ENCODE measurements around the gene TBC1D24. TPM values are rescaled to one million over a fixed set of nuclear protein-coding genes. Genes with fewer than 3 reads are reported as not detected.

TBC1D24 gene
- total and polyA plus RNA-seq, 9 of the 15 experiments (the other 6 are each of a cell fraction or from before 2014, with no cell fraction given) = 1.7 to 22.6 (median 7.2) TPM

GRCh38 chr16:2489581-2489980, 14.7 kb downstream of the TBC1D24 start:
- Histone ChIP-seq H3K9ac (ENCODE audit: insufficient read depth in 1 of 2, low read depth in 2 of 2, low read length in 2 of 2) (peak overlapping the region in 1 of 2 experiments; percentile 74; a peak in 1 of 4 replicates), H3K79me2 (ENCODE audit: control insufficient read depth, insufficient read depth, low read length) (peaks cover 49% of the 10 kb centered on the region), H4K20me1 (replicated peaks; ENCODE audit: control insufficient read depth, insufficient read depth, low read length) (peaks cover 5% of the 10 kb centered on the region; the same call in 1 of the 2 replicates), H2AFZ (ENCODE audit: low read depth, low read length) (no peak overlapping the region), H3K4me3 (no peak overlapping the region), H3K4me1 (replicated peaks in 1 of 2; ENCODE audit: control insufficient read depth in 2 of 2, insufficient read depth in 2 of 2, low read length in 2 of 2) (peaks cover 13 to 51% of the 10 kb centered on the region in 2 experiments), H3K9me1 (ENCODE audit: control insufficient read depth, insufficient read depth, low read length) (no peaks in the 10 kb centered on the region), H3K27me3 (ENCODE audit: control insufficient read depth in 2 of 2, insufficient read depth in 2 of 2, low read length in 2 of 2) (no peaks in the 10 kb centered on the region), H3K36me3 (ENCODE audit: control insufficient read depth, insufficient read depth, low read length) (peaks cover 33% of the 10 kb centered on the region; the same call in 2 of the 3 replicates), H3K27ac (ENCODE audit: extremely low read depth, low read depth, low read length) (no peak overlapping the region), H3K9me3 (replicated peaks; ENCODE audit: control insufficient read depth, insufficient read depth, low read depth, low read length) (no peaks in the 10 kb centered on the region), H3K4me2 (ENCODE audit: insufficient read depth, low read length) (no peak overlapping the region)
- 92% methylated on average over 16 of the region's 16 CpGs for WGBS (ENCODE audit: insufficient coverage, low coverage, missing lambda C conversion rate)
- intact Hi-C loops (cut with micrococcal nuclease) = no loop called here
- BruUV-seq (replicated peaks) = no TSS peak
- DNase-seq (ENCODE audit: extremely low read depth in 1 of 4, low spot score in 3 of 4) (no peak), ATAC-seq (no peak), FAIRE-seq (no peak)
- CTCF ChIA-PET (ENCODE audit: low intra/inter-chr PET ratio) = no interaction called here
- in situ Hi-C loops (cut with MboI) = no loop called here
- no peak for TF ChIP-seq ZBTB9 (CRISPR knock-in tag; IDR thresholded peaks at IDR 0.05)
- POLR2A ChIA-PET = interaction anchor here (0.6 to 2.4 kb wide), 3 partner anchors 10 to 26 kb away, joined by 3 to 8 read pairs (median 3); no protein-coding TSS in a partner anchor

DNA sequence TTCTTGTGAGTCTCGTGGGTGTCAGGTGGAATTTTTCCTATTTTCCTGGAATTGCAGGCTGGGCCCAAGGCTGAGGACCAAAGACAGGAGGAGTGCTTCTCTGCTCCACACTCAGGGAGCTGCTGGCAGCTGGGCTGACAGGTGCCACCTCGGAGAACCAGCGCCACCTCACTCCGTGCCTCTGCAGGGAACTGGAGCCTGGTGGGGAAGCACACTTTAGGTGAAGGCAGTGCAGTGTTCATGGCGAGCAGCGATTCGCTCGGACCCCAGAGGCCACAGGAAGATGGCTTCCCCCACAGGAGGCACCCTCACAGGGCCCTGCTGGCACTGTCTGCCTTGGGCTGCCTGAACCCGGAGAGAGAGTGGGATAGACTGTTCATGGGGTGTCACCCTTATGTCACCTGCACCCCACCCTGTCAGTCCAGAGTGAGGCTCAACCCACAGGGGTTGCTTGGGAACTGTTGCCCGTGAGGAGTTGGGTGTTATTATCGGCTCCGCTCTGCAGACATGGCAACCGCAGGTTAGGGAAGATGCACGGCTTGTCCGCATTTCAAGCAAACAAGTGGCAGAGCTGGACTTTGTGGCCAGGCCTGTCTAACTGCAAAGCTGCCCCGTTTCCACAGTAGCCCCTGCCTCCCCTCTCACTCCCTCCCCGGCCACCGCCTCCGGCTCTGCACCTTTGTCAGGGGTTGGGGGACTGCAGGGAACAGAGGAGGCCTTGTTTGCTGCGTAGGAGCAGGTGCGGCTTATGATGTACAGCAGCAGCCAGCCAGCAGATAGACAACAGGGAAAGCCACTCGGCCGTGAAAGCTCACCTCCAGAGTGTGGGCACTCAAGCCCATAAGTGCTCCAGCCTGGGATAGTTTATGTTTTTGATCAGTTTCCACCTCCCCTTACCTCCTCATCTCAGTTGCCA, 15.5 kb downstream of the TBC1D24 start:
- no peak overlapping the region for H3K4me3 ChIP-seq
- no peaks in the 10 kb centered on the region for H3K9me3 ChIP-seq (replicated peaks; ENCODE audit: control insufficient read depth, insufficient read depth, low read depth, low read length)
- H3K36me3 ChIP-seq (ENCODE audit: control insufficient read depth, insufficient read depth, low read length) = peaks cover 29% of the 10 kb centered on the region; the same call in 2 of the 3 replicates
- H3K4me1 ChIP-seq (replicated peaks in 1 of 2; ENCODE audit: control insufficient read depth in 2 of 2, insufficient read depth in 2 of 2, low read length in 2 of 2) = peaks cover 7 to 45% of the 10 kb centered on the region in 2 experiments
- ChIA-PET CTCF (ENCODE audit: low intra/inter-chr PET ratio) (no interaction called here), POLR2A (no interaction called here)
- in situ Hi-C loops (cut with MboI) = no loop called here
- WGBS (ENCODE audit: insufficient coverage, low coverage, missing lambda C conversion rate) = 89% methylated on average over 20 of the region's 23 CpGs
- FAIRE-seq (no peak), DNase-seq (ENCODE audit: extremely low read depth in 1 of 4, low spot score in 3 of 4) (no peak), ATAC-seq (no peak)
- H3K9ac ChIP-seq (ENCODE audit: insufficient read depth in 1 of 2, low read depth in 2 of 2, low read length in 2 of 2) = peak overlapping the region in 1 of 2 experiments; percentile 74; a peak in 2 of 4 replicates
- H3K4me2 ChIP-seq (ENCODE audit: insufficient read depth, low read length) = no peak overlapping the region
- H3K9me1 ChIP-seq (ENCODE audit: control insufficient read depth, insufficient read depth, low read length) = no peaks in the 10 kb centered on the region
- H3K27ac ChIP-seq (ENCODE audit: extremely low read depth, low read depth, low read length) = no peak overlapping the region; the same call in 2 of the 3 replicates
- intact Hi-C loops (cut with micrococcal nuclease) = no loop called here
- H4K20me1 ChIP-seq (replicated peaks; ENCODE audit: control insufficient read depth, insufficient read depth, low read length) = peaks cover 2% of the 10 kb centered on the region; the same call in 1 of the 2 replicates
- no TSS peak for BruUV-seq (replicated peaks)
- no peak overlapping the region for H2AFZ ChIP-seq (ENCODE audit: low read depth, low read length)
- H3K27me3 ChIP-seq (ENCODE audit: control insufficient read depth in 2 of 2, insufficient read depth in 2 of 2, low read length in 2 of 2) = no peaks in the 10 kb centered on the region
- TF ChIP-seq ZBTB9 (CRISPR knock-in tag; IDR thresholded peaks at IDR 0.05) (no peak), XRCC5 (IDR thresholded peaks at IDR 0.05; ENCODE audit: low read depth, low read length) (no peak), MYNN (IDR thresholded peaks at IDR 0.05) (no peak), MYNN (CRISPR knock-in tag; IDR thresholded peaks at IDR 0.05) (no peak), NUFIP1 (IDR thresholded peaks at IDR 0.05; ENCODE audit: partially characterized antibody) (no peak)
- TF ChIP-seq, protein P1, sequence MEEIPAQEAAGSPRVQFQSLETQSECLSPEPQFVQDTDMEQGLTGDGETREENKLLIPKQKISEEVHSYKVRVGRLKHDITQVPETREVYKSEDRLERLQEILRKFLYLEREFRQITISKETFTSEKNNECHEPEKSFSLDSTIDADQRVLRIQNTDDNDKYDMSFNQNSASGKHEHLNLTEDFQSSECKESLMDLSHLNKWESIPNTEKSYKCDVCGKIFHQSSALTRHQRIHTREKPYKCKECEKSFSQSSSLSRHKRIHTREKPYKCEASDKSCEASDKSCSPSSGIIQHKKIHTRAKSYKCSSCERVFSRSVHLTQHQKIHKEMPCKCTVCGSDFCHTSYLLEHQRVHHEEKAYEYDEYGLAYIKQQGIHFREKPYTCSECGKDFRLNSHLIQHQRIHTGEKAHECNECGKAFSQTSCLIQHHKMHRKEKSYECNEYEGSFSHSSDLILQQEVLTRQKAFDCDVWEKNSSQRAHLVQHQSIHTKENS (CRISPR knock-in tag; IDR thresholded peaks at IDR 0.05) = no peak
- peaks cover 41% of the 10 kb centered on the region for H3K79me2 ChIP-seq (ENCODE audit: control insufficient read depth, insufficient read depth, low read length)
